ENCODE measurements around the gene BOLA3.
A peak's percentile ranks its signal among the peaks of the same experiment; 100 is the strongest.
"Not testable (repeated sequence)": the region's sequence is repeated elsewhere in the genome, so short reads cannot be mapped to it uniquely, and the experiment has no call there.

Gene BOLA3

GRCh38 chr2:74148457-74149246 lies 940 bp upstream of the BOLA3 start:
- DNase-seq: no peak

GRCh38 chr2:74146929-74147726 lies 584 bp downstream of the BOLA3 start:
- DNase-seq: peak; percentile 8

- no peak for DNase-seq
Measured at GRCh38 chr2:74142340-74142739, 5.4 kb downstream of the BOLA3 start.

- DNase-seq: no peak
Measured at GRCh38 chr2:74138600-74139323, 8.9 kb downstream of the BOLA3 start.

- no peak for DNase-seq
Measured at GRCh38 chr2:74137651-74138599, 9.8 kb downstream of the BOLA3 start.

- DNase-seq: no peak
Measured at GRCh38 chr2:74131901-74132300, 15.8 kb downstream of the BOLA3 start.

GRCh38 chr2:74130211-74130995 lies 17.3 kb downstream of the BOLA3 start:
- no peak for DNase-seq

GRCh38 chr2:74128206-74128605 lies 19.5 kb downstream of the BOLA3 start:
- DNase-seq: no peak

GRCh38 chr2:74123955-74124354 lies 23.8 kb downstream of the BOLA3 start:
- DNase-seq: not testable (repeated sequence)

- DNase-seq: not testable (repeated sequence)
Measured at GRCh38 chr2:74121846-74122245, 25.9 kb downstream of the BOLA3 start.

- DNase-seq: peak; percentile 65
Measured at GRCh38 chr2:74119912-74120825, 27.5 kb downstream of the BOLA3 start.

- no peak for DNase-seq
Measured at GRCh38 chr2:74119339-74119738, 28.4 kb downstream of the BOLA3 start.

- DNase-seq: no peak
Measured at GRCh38 chr2:74111380-74111779, 36.3 kb downstream of the BOLA3 start.

GRCh38 chr2:74110537-74110936 lies 37.2 kb downstream of the BOLA3 start:
- DNase-seq: no peak

- DNase-seq: no peak
Measured at GRCh38 chr2:74109551-74109950, 38.2 kb downstream of the BOLA3 start.

GRCh38 chr2:74107071-74107470 lies 40.6 kb downstream of the BOLA3 start:
- DNase-seq: no peak

GRCh38 chr2:74105413-74105812 lies 42.3 kb downstream of the BOLA3 start:
- DNase-seq: no peak

GRCh38 chr2:74104839-74105238 lies 42.9 kb downstream of the BOLA3 start:
- no peak for DNase-seq

GRCh38 chr2:74103763-74104162 lies 43.9 kb downstream of the BOLA3 start:
- no peak for DNase-seq

- no peak for DNase-seq
Measured at GRCh38 chr2:74102516-74102915, 45.2 kb downstream of the BOLA3 start.

All from fibroblast of upper back skin (primary cell).